Activated T-cell treated with anti-CD3 and anti-CD28 coated beads, Interleukin-2, amount 50 U/mL, for 72 hours (primary cell): ENCODE measurements around the gene IL9R. TPM values are rescaled to one million over a fixed set of nuclear protein-coding genes. Genes with fewer than 3 reads are reported as not detected.
"Not testable (repeated sequence)": the region's sequence is repeated elsewhere in the genome, so short reads cannot be mapped to it uniquely, and the experiment has no call there.

Experiments used
- ATAC-seq, 2 donors: fragments of 150-1000 bp; cut with Tn5 transposase; replicated peaks in 1 of 2; 2 replicates each; pipeline ENCODE4 v1.10.0; 2021; ENCODE audit warnings: moderate library complexity in 2 of 2, mild to moderate bottlenecking in 1 of 2
- DNase-seq, 2 donors: peaks; one replicate each; pipeline ENCODE4 v3.0.0; 2021 to 2022; ENCODE audit warnings: mixed read lengths in 1 of 2
- H3K27ac Mint-ChIP-seq: one replicate; pipeline ENCODE4 v1.8.0; 2022; ENCODE audit warnings: mild to moderate bottlenecking, moderate library complexity, mixed read lengths
- H3K27me3 Mint-ChIP-seq: one replicate; pipeline ENCODE4 v1.8.0; 2022; ENCODE audit warnings: low read depth, mixed read lengths
- H3K36me3 Mint-ChIP-seq, 2 donors: one replicate each; pipeline ENCODE4 v1.8.0; 2022; ENCODE audit warnings: mixed read lengths in 2 of 2, mild to moderate bottlenecking in 1 of 2; ENCODE audit not compliant: insufficient read depth in 2 of 2
- H3K4me1 Mint-ChIP-seq: one replicate; pipeline ENCODE4 v1.8.0; 2022; ENCODE audit warnings: low read depth, mixed read lengths
- H3K4me3 Mint-ChIP-seq, 2 donors: one replicate each; pipeline ENCODE4 v1.8.0; 2022; ENCODE audit warnings: mild to moderate bottlenecking in 2 of 2, mixed read lengths in 2 of 2, moderate library complexity in 2 of 2
- H3K9me3 Mint-ChIP-seq, 2 donors: one replicate each; pipeline ENCODE4 v1.8.0; 2022; ENCODE audit warnings: mixed read lengths in 2 of 2
- total RNA-seq, 2 donors: library from RNA; stranded (reverse); gene quantifications; one replicate each; pipeline ENCODE4 v1.2.3, GENCODE V29; 2022

IL9R gene
- total RNA-seq, 2 donors from 2014 or later, result 5.2 to 9.8 TPM

DNA sequence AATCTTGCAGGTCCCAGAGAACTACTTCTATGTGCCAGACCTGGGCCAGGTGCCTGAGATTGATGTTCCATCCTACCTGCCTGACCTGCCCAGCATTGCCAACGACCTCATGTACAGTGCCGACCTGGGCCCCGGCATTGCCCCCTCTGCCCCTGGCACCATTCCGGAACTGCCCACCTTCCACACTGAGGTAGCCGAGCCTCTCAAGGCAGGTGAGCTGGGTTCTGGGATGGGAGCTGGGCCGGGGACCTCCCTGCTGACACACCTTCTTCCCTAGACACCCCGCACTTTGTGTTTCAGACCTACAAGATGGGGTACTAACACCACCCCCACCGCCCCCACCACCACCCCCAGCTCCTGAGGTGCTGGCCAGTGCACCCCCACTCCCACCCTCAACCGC is 25.5 kb downstream of the IL9R start:
- H3K27me3 Mint-ChIP-seq, H3K27ac Mint-ChIP-seq, ATAC-seq, H3K4me1 Mint-ChIP-seq, H3K4me3 Mint-ChIP-seq, H3K36me3 Mint-ChIP-seq, DNase-seq, H3K9me3 Mint-ChIP-seq: not testable (repeated sequence)

DNA sequence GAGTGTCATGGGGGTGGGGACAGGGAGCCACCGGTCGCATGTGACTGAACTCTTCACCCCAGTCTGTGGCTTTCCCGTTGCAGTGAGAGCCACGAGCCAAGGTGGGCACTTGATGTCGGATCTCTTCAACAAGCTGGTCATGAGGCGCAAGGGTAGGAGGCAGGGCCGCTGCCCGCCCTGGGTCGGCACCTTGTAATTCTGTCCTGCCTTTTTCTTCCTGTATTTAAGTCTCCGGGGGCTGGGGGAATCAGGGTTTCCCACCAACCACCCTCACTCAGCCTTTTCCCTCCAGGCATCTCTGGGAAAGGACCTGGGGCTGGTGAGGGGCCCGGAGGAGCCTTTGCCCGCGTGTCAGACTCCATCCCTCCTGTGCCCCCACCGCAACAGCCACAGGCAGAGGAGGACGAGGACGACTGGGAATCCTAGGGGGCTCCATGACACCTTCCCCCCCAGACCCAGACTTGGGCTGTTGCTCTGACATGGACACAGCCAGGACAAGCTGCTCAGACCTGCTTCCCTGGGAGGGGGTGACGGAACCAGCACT is 27.5 kb downstream of the IL9R start:
- not testable (repeated sequence) for H3K4me1 Mint-ChIP-seq, ATAC-seq, H3K27me3 Mint-ChIP-seq, H3K27ac Mint-ChIP-seq, DNase-seq, H3K9me3 Mint-ChIP-seq, H3K36me3 Mint-ChIP-seq, H3K4me3 Mint-ChIP-seq

DNA sequence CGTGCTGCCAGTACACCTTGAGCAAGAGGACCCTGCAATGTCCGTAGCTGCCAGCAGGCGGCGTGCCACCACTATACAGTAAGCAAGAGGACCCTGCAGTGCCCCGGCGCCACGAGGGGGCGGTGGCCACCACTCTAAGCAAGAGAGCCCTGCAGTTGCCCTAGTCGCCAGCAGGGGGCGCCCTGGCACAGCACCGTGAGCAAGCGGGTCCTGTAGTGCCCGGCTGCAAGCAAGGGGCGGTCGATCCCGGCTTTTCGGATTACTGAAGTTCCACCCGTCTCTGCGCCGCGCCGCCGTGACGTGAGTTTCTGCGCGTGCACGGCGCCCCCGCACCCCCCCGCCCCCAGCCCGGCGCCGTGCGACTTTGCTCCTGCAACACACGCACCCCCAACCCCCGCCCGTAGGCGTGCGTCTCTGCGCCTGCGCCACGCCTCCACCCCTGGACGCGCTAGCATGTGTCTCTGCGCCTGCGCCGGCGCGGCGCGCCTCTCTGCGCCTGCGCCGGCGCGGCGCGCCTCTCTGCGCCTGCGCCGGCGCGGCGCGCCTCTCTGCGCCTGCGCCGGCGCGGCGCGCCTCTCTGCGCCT is 31.2 kb downstream of the IL9R start:
- DNase-seq, H3K4me3 Mint-ChIP-seq, H3K36me3 Mint-ChIP-seq, H3K27me3 Mint-ChIP-seq, H3K4me1 Mint-ChIP-seq, H3K27ac Mint-ChIP-seq, H3K9me3 Mint-ChIP-seq, ATAC-seq: not testable (repeated sequence)

DNA sequence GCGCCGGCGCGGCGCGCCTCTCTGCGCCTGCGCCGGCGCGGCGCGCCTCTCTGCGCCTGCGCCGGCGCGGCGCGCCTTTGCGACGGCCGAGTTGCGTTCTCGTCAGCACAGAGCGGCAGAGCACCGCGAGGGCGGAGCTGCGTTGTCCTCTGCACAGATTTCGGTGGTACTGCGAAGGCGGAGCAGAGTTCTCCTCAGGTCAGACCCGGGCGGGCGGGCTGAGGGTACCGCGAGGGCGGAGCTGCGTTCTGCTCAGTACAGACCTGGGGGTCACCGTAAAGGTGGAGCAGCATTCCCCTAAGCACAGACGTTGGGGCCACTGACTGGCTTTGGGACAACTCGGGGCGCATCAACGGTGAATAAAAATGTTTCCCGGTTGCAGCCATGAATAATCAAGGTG is 31.8 kb downstream of the IL9R start:
- H3K4me1 Mint-ChIP-seq, H3K27me3 Mint-ChIP-seq, H3K9me3 Mint-ChIP-seq, H3K36me3 Mint-ChIP-seq, H3K4me3 Mint-ChIP-seq, H3K27ac Mint-ChIP-seq, ATAC-seq, DNase-seq: not testable (repeated sequence)

DNA sequence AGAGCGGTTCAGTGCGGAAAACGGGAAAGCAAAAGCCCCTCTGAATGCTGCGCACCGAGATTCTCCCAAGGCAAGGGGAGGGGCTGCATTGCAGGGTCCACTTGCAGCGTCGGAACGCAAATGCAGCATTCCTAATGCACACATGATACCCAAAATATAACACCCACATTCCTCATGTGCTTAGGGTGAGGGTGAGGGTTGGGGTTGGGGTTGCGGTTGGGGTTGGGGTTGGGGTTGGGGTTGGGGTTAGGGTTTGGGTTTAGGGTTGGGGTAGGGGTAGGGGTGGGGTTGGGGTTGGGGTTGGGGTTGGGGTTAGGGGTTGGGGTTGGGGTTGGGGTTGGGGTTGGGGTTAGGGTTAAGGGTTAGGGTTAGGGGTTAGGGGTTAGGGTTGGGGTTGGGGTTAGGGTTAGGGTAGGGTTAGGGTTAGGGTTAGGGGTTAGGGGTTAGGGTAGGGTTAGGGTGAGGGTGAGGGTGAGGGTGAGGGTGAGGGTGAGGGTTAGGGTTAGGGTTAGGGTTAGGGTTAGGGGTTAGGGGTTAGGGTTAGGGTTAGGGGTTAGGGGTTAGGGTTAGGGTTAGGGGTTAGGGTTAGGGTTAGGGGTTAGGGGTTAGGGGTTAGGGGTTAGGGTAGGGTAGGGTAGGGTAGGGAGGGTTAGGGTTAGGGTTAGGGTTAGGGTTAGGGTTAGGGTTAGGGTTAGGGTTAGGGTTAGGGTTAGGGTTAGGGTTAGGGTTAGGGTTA is 32.4 kb downstream of the IL9R start:
- H3K4me1 Mint-ChIP-seq, H3K9me3 Mint-ChIP-seq, ATAC-seq, H3K4me3 Mint-ChIP-seq, H3K27me3 Mint-ChIP-seq, H3K36me3 Mint-ChIP-seq, H3K27ac Mint-ChIP-seq, DNase-seq: not testable (repeated sequence)

DNA sequence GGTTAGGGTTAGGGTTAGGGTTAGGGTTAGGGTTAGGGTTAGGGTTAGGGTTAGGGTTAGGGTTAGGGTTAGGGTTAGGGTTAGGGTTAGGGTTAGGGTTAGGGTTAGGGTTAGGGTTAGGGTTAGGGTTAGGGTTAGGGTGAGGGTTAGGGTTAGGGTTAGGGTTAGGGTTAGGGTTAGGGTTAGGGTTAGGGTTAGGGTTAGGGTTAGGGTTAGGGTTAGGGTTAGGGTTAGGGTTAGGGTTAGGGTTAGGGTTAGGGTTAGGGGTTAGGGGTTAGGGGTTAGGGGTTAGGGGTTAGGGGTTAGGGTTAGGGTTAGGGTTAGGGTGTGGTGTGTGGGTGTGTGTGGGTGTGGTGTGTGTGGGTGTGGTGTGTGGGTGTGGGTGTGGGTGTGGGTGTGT is 33.0 kb downstream of the IL9R start:
- not testable (repeated sequence) for ATAC-seq, H3K4me3 Mint-ChIP-seq, H3K4me1 Mint-ChIP-seq, H3K36me3 Mint-ChIP-seq, H3K9me3 Mint-ChIP-seq, H3K27me3 Mint-ChIP-seq, H3K27ac Mint-ChIP-seq
- peak in 1 of 2 donors; percentile 39 for DNase-seq

Other genes starting within 250 kb of the IL9R start
- gene VAMP7, start 116.4 kb upstream of the IL9R start, total RNA-seq, result 10 to 100 TPM; 41.2 to 46.9 TPM